Retinal pigment epithelial cell (primary cell): ENCODE data around the gene FOXD2.

Source experiments
- DNase-seq: peaks from one replicate; pipeline ENCODE4 v3.0.0-alpha.2; 2010; ENCODE audit warnings: low read depth
- H3K4me3 ChIP-seq: 2 replicates; pipeline ENCODE4 v1.5.1; 2011; ENCODE audit warnings: mild to moderate bottlenecking, low read length, control low read depth, moderate library complexity
- CTCF ChIP-seq: conservative IDR thresholded peaks from 2 replicates; pipeline ENCODE4 v1.5.1; 2011; ENCODE audit warnings: low read depth, low read length, control low read depth, inconsistent platforms

The FOXD2 gene

GRCh38 chr1:47435506-47436303 lies 2.1 kb upstream of the FOXD2 start:
- DNase-seq = no peak
- TF ChIP-seq CTCF = no peak
- H3K4me3 ChIP-seq = no peak overlapping the region

- peak overlapping the region; percentile 17 for H3K4me3 ChIP-seq
- TF ChIP-seq CTCF = peak; percentile 99
- no peak for DNase-seq
These were observed 1.4 kb upstream of the FOXD2 start for GRCh38 chr1:47436304-47436978.

GRCh38 chr1:47436979-47437446 lies 831 bp upstream of the FOXD2 start:
- DNase-seq = no peak
- no peak for TF ChIP-seq CTCF
- H3K4me3 ChIP-seq = peak overlapping the region; percentile 57

GRCh38 chr1:47438165-47439016 lies 547 bp downstream of the FOXD2 start:
- no peak for DNase-seq
- no peak overlapping the region for H3K4me3 ChIP-seq
- no peak for TF ChIP-seq CTCF

GRCh38 chr1:47439017-47439818 lies 1.4 kb downstream of the FOXD2 start:
- H3K4me3 ChIP-seq = no peak overlapping the region
- TF ChIP-seq CTCF = no peak
- DNase-seq = no peak

- no peak for TF ChIP-seq CTCF
- DNase-seq = no peak
- no peak overlapping the region for H3K4me3 ChIP-seq
These were observed 2.2 kb downstream of the FOXD2 start for GRCh38 chr1:47439819-47440598.
